H1 (cell line): ENCODE data around the gene GLIS2. TPM values are rescaled to one million over a fixed set of nuclear protein-coding genes. Genes with fewer than 3 reads are reported as not detected.

Experiments used
- CREB1 ChIP-seq: IDR thresholded peaks from 2 replicates; pipeline ENCODE4 v1.6.1; 2012; ENCODE audit warnings: inconsistent platforms
- NANOG ChIP-seq: IDR thresholded peaks from 2 replicates; pipeline ENCODE4 v1.6.1; 2011; ENCODE audit warnings: low read length, low read depth, mild to moderate bottlenecking, inconsistent platforms; ENCODE audit not compliant: insufficient read depth, poor library complexity, severe bottlenecking
- SRF ChIP-seq: IDR thresholded peaks from 2 replicates; pipeline ENCODE4 v1.6.1; 2011; ENCODE audit warnings: mild to moderate bottlenecking, low read depth, low read length, moderate library complexity
- SUZ12 ChIP-seq: fragments of 200-600 bp; sonication (generic); IDR thresholded peaks from 2 replicates; pipeline ENCODE4 v1.6.1; 2012; ENCODE audit warnings: mild to moderate bottlenecking, inconsistent platforms, low read length, moderate library complexity, mixed read lengths
- polyA plus RNA-seq, 7 experiments: library from polyadenylated mRNA; depleted of rRNA in 3 of 7; stranded (reverse) in 5 of 7; unstranded in 2 of 7; fragments of >200 nt in 5 of 7; fragments of 200-250 nt in 2 of 7; gene quantifications; 1 replicate in 5 of 7; 2 replicates in 1 of 7; 4 replicates in 1 of 7; pipeline versions ENCODE4 v1.2.1 to v1.2.3, GENCODE V29; 2011 to 2013; ENCODE audit warnings: missing spikeins in 2 of 7, mixed read lengths in 2 of 7
- total RNA-seq: library from RNA; stranded (reverse); fragmentation: NEBNext Ultra II Directional; extraction: Animal tissue kit (Norgen Biotek cat#: 25700); gene quantifications from 2 replicates; pipeline ENCODE4 v1.2.1, GENCODE V29; 2021
- TF ChIP-seq, protein P1 (sequence below): IDR thresholded peaks from 2 replicates; pipeline ENCODE4 v1.6.1; 2012; ENCODE audit warnings: inconsistent platforms

The GLIS2 gene
- total and polyA plus RNA-seq, 2 of the 8 experiments (the other 6 are each of a cell fraction or from before 2014, with no cell fraction given), result 4.3 to 17.4 TPM

DNA sequence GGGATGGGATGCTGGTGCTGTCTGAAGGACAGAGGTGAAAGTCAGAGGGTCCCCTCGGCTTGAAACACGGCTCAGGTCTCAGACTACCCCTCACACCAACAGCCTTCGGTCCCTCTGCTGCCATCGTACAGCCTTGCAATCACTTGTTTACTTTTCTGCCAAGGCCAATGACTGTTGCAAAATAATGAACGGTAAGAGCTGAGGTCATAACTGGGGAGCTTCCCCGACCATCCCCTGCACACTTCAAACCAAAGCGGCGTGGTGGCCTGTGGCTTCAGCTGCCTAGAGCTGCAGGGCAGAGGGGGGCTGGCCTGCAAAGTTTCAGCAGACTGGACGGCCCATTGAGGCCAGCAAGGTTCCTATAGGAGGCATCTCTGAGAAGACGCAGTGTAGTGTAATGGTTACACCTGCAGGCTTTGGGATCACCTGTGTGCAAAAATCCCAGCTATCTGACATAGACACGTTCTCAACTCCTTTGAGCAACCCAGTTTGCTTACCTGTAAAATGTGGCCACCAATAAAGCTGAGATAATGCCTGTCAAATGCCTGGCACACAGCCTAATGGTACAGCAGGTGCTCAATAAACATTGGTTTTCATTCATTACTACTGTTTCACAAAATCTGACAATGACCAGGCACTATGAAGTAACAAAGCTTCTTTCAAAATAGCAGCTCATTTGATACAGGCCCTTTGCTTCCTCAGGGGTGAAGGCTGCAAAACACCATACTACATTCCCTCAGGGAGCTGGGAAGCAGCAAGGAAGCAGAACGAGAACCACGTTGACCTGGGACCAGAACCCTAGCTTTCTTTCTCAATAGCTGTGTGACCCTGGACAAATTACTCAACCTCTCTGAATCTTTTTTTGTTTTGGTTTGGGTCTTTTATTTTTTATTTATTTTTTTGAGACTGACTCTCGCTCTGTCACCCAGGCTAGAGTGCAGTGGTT, 30.2 kb downstream of the GLIS2 start (continued):
- TF ChIP-seq SRF (no peak), NANOG (no peak), CREB1 (no peak), SUZ12 (no peak)
- TF ChIP-seq, protein P1, sequence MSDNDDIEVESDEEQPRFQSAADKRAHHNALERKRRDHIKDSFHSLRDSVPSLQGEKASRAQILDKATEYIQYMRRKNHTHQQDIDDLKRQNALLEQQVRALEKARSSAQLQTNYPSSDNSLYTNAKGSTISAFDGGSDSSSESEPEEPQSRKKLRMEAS, result no peak
